Endodermal cell (in vitro differentiated cells): ENCODE results near the gene ZNF480. TPM values are rescaled to one million over a fixed set of nuclear protein-coding genes. Genes with fewer than 3 reads are reported as not detected.
A peak's percentile ranks its signal among the peaks of the same experiment; 100 is the strongest.
"Not testable (repeated sequence)": the region's sequence is repeated elsewhere in the genome, so short reads cannot be mapped to it uniquely, and the experiment has no call there.

ENCODE experiments used
- DNase-seq: peaks from one replicate; pipeline ENCODE4 v3.0.0-alpha.2; 2017
- H3K27ac ChIP-seq: 2 replicates; pipeline ENCODE4 v1.5.1; 2013; ENCODE audit warnings: mild to moderate bottlenecking, low read depth, low read length, moderate library complexity
- H3K27me3 ChIP-seq: 2 replicates; pipeline ENCODE4 v1.6.1; 2013; ENCODE audit warnings: mild to moderate bottlenecking, low read length, moderate library complexity; ENCODE audit not compliant: insufficient read depth, control insufficient read depth, poor library complexity, severe bottlenecking
- H3K36me3 ChIP-seq: 2 replicates; pipeline ENCODE4 v1.7.0; 2013; ENCODE audit warnings: mild to moderate bottlenecking, low read length, moderate library complexity; ENCODE audit not compliant: control insufficient read depth, insufficient read depth
- H3K4me1 ChIP-seq: one replicate; pipeline ENCODE4 v1.7.0; 2013; ENCODE audit warnings: low read length; ENCODE audit not compliant: control insufficient read depth, insufficient read depth
- H3K4me3 ChIP-seq: 2 replicates; pipeline ENCODE4 v1.5.1; 2013; ENCODE audit warnings: mild to moderate bottlenecking, low read length, moderate library complexity
- H3K9ac ChIP-seq: 2 replicates; pipeline ENCODE4 v1.6.1; 2013; ENCODE audit warnings: mild to moderate bottlenecking, low read length, moderate library complexity; ENCODE audit not compliant: poor library complexity, severe bottlenecking; ENCODE audit errors: extremely low read depth
- H3K9me3 ChIP-seq: 2 replicates; pipeline ENCODE4 v1.6.1; 2013; ENCODE audit warnings: mild to moderate bottlenecking, low read length, moderate library complexity; ENCODE audit not compliant: control insufficient read depth
- H3K27ac Mint-ChIP-seq: 2 replicates; pipeline ENCODE4 v1.8.0; 2020; ENCODE audit warnings: mixed read lengths
- H3K27me3 Mint-ChIP-seq: 2 replicates; pipeline ENCODE4 v1.8.0; 2021; ENCODE audit warnings: mild to moderate bottlenecking, mixed read lengths; ENCODE audit not compliant: insufficient read depth
- H3K36me3 Mint-ChIP-seq: 2 replicates; pipeline ENCODE4 v1.8.0; 2020; ENCODE audit warnings: low read depth, mixed read lengths
- H3K4me1 Mint-ChIP-seq: 2 replicates; pipeline ENCODE4 v1.8.0; 2020; ENCODE audit warnings: mixed read lengths
- H3K4me3 Mint-ChIP-seq: 2 replicates; pipeline ENCODE4 v1.8.0; 2020; ENCODE audit warnings: mild to moderate bottlenecking, moderate library complexity, mixed read lengths
- H3K9me3 Mint-ChIP-seq: 2 replicates; pipeline ENCODE4 v1.8.0; 2020; ENCODE audit warnings: mild to moderate bottlenecking, mixed read lengths
- WGBS, 2 experiments: methylation state at CpG; one replicate each; pipeline versions ENCODE4 v1.1.5 to v1.1.7; 2013; ENCODE audit warnings: missing lambda C conversion rate in 2 of 2, mixed read lengths in 1 of 2; ENCODE audit not compliant: insufficient coverage in 1 of 2, insufficient read length in 1 of 2; 5-methylcytosine and 5-hydroxymethylcytosine counted together
- long read RNA-seq, 4 experiments: library from polyadenylated mRNA in 2 of 4; library from RNA in 1 of 4; library from capped mRNA in 1 of 4; stranded (forward) in 3 of 4; unstranded in 1 of 4; transcript quantifications; one replicate each; pipeline ENCODE4 v2.0.0, GENCODE V29; 2020 to 2021; ENCODE audit warnings: inconsistent platforms in 1 of 4
- polyA plus RNA-seq, 2 experiments: library from polyadenylated mRNA; stranded (reverse); fragments of 50-300 nt; gene quantifications; one replicate each; pipeline ENCODE4 v1.2.3, GENCODE V29; 2013
- total RNA-seq, 2 donors: library from RNA; stranded (reverse); fragmentation: NEBNext Ultra II Directional in 1 of 2; extraction: Animal tissue kit (Norgen Biotek cat#: 25700) in 1 of 2; gene quantifications; 2 replicates in 1 of 2; 3 replicates in 1 of 2; pipeline ENCODE4 v1.2.1, GENCODE V29; 2021
- TF ChIP-seq, protein P1 (sequence below): fragments of 200-600 bp; sonication (generic); conservative IDR thresholded peaks from 2 replicates; pipeline ENCODE4 v1.5.0; 2021; ENCODE audit warnings: antibody characterized with exemption, mild to moderate bottlenecking

ZNF480 gene
- 10 to 100 TPM; 31.1 to 38.5 TPM for total RNA-seq
- 13.1 TPM for polyA plus RNA-seq (2013, experiment 1 of 2)
- 14.9 TPM for polyA plus RNA-seq (2013, experiment 2 of 2)
- long read RNA-seq, experiment 1, full-length matches to known transcripts, result 10 of 16 reads
- long read RNA-seq, experiment 1, partial matches to known transcripts, result 3 of 16 reads
- long read RNA-seq, experiment 1, other reads (novel, unspliced or antisense), result 3 of 16 reads
- long read RNA-seq, experiment 2, full-length matches to known transcripts, result 6 of 16 reads
- long read RNA-seq, experiment 2, partial matches to known transcripts, result 3 of 16 reads
- long read RNA-seq, experiment 2, other reads (novel, unspliced or antisense), result 7 of 16 reads
- long read RNA-seq, experiment 3, full-length matches to known transcripts, result 37 of 45 reads
- long read RNA-seq, experiment 3, partial matches to known transcripts, result 0 of 45 reads
- long read RNA-seq, experiment 3, other reads (novel, unspliced or antisense), result 8 of 45 reads
- long read RNA-seq, experiment 4, full-length matches to known transcripts, result 1 of 4 reads
- long read RNA-seq, experiment 4, partial matches to known transcripts, result 0 of 4 reads
- long read RNA-seq, experiment 4, other reads (novel, unspliced or antisense), result 3 of 4 reads

DNA sequence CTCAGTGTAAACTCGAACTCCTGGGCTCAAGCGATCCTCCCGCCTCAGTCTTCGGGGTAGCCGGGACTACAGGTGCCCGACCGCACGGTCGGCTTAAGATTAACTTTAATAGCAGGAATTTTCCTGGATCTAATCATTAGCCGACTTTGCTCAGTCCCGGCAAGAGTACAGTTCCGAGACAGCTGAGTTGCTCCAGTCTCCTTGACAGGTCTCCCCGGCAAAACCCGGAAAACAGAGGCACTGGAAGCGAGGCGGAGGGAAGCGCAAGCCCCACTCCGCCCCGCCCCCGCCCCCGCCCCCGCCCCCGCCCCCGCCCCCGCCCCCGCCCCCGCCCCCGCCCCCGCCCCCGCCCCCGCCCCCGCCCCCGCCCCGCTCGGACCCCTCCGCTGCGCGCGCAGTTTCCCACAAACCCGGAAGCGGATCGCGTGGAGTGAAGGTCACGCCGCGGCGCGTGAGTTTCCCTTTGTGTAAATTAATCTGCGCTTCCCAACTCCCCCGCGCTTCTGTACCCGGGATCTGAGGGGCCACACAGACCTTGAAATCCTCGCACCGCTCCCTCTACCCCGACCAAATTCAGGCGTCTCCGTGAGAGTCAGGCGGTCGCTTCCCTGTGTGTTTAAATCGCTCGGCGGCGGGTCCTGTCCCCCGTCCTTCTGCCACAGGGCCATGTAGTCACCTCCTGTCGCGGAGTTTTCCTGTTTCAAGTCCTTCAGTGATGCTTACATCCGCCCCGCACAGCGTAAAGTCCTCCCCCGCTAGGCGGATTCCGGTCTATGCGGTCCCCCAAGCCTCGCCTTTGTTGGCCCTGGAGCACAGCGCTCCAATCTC is at the start of gene ZNF480:
Gene ZNF480 (plus strand): TSS at position 397 of the 828 bp plus-strand sequence. CDS start 3,244 bp downstream, outside the sequence.
- Mint-ChIP-seq H3K9me3 (peaks cover 41% of the 10 kb centered on the region), H3K36me3 (peaks cover 62% of the 10 kb centered on the region)
- 1 to 4% methylated on average over 25 to 65 of the region's 75 CpGs for WGBS, 2 experiments

DNA sequence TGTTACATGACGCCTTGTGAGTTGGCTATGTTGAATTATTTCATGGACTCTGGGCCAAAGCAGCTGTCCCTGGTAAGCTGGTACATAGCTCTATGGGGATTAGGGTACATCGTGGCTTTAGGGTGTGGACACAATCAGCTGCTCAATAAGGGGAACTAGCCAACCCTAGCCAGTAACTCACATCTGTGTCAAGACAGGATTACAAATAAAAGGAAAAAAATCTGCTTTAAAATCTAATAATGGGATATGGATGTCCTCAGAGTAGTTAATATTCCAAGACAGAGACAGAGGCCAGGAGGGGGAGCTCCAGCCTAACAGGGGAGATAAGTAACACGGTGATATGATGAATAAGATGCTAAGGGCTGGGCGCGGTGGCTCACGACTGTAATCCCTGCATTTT is 48.7 kb upstream of the ZNF480 start:
- peaks cover 7% of the 10 kb centered on the region for H3K27me3 Mint-ChIP-seq
- Histone ChIP-seq H3K9me3 (no peaks in the 10 kb centered on the region), H3K36me3 (no peaks in the 10 kb centered on the region), H3K4me1 (no peaks in the 10 kb centered on the region), H3K9ac (no peak overlapping the region), H3K27me3 (no peaks in the 10 kb centered on the region), H3K4me3 (no peak overlapping the region), H3K27ac (no peak overlapping the region)
- TF ChIP-seq, protein P1, sequence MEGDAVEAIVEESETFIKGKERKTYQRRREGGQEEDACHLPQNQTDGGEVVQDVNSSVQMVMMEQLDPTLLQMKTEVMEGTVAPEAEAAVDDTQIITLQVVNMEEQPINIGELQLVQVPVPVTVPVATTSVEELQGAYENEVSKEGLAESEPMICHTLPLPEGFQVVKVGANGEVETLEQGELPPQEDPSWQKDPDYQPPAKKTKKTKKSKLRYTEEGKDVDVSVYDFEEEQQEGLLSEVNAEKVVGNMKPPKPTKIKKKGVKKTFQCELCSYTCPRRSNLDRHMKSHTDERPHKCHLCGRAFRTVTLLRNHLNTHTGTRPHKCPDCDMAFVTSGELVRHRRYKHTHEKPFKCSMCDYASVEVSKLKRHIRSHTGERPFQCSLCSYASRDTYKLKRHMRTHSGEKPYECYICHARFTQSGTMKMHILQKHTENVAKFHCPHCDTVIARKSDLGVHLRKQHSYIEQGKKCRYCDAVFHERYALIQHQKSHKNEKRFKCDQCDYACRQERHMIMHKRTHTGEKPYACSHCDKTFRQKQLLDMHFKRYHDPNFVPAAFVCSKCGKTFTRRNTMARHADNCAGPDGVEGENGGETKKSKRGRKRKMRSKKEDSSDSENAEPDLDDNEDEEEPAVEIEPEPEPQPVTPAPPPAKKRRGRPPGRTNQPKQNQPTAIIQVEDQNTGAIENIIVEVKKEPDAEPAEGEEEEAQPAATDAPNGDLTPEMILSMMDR, result peak; percentile 78
- no peaks in the 10 kb centered on the region for H3K4me1 Mint-ChIP-seq
- 42 to 48% methylated on average over 6 of the region's 6 CpGs for WGBS, 2 experiments
- peaks cover 8% of the 10 kb centered on the region for H3K9me3 Mint-ChIP-seq
- no peak overlapping the region for H3K27ac Mint-ChIP-seq
- H3K4me3 Mint-ChIP-seq, result no peak overlapping the region
- peak; percentile 78 for DNase-seq
- no peaks in the 10 kb centered on the region for H3K36me3 Mint-ChIP-seq

More for the DNA sequence above, at the start of gene ZNF480:
- Histone ChIP-seq H3K4me3 (peak within 1 kb of the TSS; percentile 98), H3K27me3 (no peaks in the 10 kb centered on the region), H3K4me1 (no peaks in the 10 kb centered on the region), H3K36me3 (peaks cover 45% of the 10 kb centered on the region), H3K9ac (peak within 1 kb of the TSS; percentile 93), H3K9me3 (peaks cover 37% of the 10 kb centered on the region), H3K27ac (peak within 1 kb of the TSS; percentile 96)
- TF ChIP-seq, protein P1, result peak; percentile 44
- Mint-ChIP-seq H3K4me3 (peak within 1 kb of the TSS; percentile 92), H3K4me1 (peaks cover 6% of the 10 kb centered on the region), H3K27me3 (no peaks in the 10 kb centered on the region), H3K27ac (peak within 1 kb of the TSS; percentile 94)
- DNase-seq, result peak; percentile 89

DNA sequence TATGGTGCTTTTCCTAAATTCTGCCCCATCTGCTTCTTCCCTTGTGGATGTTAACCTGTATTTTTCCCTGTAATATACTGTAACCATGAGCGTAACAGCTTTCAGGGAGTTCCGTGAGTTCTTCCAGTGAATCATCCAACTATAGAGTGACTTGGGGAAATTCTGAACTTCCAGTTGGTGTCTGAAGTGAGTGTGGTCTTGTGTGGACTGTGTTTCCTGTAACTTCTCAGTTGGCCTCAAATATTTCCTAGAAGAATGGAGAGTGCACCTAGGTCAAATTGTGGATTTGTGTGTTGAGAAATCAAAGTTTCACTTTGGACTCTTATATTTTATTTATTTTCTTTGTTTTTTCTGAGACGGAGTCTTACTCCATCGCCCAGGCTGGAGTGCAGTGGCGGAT is 38.5 kb upstream of the ZNF480 start:
- WGBS, 2 experiments, result 90 to 98% methylated on average over 5 of the region's 5 CpGs
- no peak overlapping the region for H3K9ac ChIP-seq
- peaks cover 8% of the 10 kb centered on the region for H3K27me3 ChIP-seq
- Mint-ChIP-seq H3K27me3 (peaks cover 13% of the 10 kb centered on the region), H3K4me3 (no peak overlapping the region), H3K27ac (no peak overlapping the region), H3K9me3 (peaks cover 23% of the 10 kb centered on the region), H3K36me3 (no peaks in the 10 kb centered on the region), H3K4me1 (no peaks in the 10 kb centered on the region)
- no peaks in the 10 kb centered on the region for H3K36me3 ChIP-seq
- H3K27ac ChIP-seq, result no peak overlapping the region
- no peak overlapping the region for H3K4me3 ChIP-seq
- no peaks in the 10 kb centered on the region for H3K4me1 ChIP-seq
- peaks cover 3% of the 10 kb centered on the region for H3K9me3 ChIP-seq
- no peak for DNase-seq
- TF ChIP-seq, protein P1, result no peak

DNA sequence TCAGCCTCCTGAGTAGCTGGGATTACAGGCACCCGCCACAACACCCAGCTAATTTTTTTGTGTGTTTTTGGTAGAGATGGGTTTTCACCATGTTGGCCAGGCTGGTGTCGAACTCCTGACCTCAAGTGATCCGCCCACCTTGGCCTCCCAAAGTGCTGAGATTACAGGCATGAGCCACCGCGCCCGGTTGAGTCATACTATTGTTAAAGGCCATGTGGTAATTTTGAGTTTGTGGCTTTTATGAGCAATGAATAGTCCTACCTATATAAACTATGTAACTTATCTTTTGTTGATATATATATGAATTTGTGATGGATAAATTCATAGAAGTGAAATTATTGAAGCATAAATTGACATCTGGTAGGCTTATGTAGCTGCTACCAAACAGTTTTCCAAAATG is 31.4 kb upstream of the ZNF480 start:
- not testable (repeated sequence) for H3K4me3 Mint-ChIP-seq, H3K9ac ChIP-seq, H3K4me1 Mint-ChIP-seq, H3K27me3 Mint-ChIP-seq, DNase-seq, H3K4me3 ChIP-seq, H3K27ac Mint-ChIP-seq, H3K27me3 ChIP-seq, H3K4me1 ChIP-seq, H3K36me3 Mint-ChIP-seq, H3K9me3 Mint-ChIP-seq, H3K36me3 ChIP-seq, H3K9me3 ChIP-seq, H3K27ac ChIP-seq
- WGBS, 2 experiments, result 89 to 98% methylated on average over 3 to 6 of the region's 6 CpGs
